GM11168 (cell line): ENCODE results near the gene CHST8.
"Not testable (repeated sequence)": the region's sequence is repeated elsewhere in the genome, so short reads cannot be mapped to it uniquely, and the experiment has no call there.

Source experiments
- in situ Hi-C: fragments of 300-500 bp; cut with MboI; formaldehyde crosslinking; loops from one replicate; pipeline ENCODE4 v1.12.0; 2022; ENCODE audit warnings: low sequenced_read_pairs; ENCODE audit not compliant: unreplicated experiment

Gene CHST8

DNA sequence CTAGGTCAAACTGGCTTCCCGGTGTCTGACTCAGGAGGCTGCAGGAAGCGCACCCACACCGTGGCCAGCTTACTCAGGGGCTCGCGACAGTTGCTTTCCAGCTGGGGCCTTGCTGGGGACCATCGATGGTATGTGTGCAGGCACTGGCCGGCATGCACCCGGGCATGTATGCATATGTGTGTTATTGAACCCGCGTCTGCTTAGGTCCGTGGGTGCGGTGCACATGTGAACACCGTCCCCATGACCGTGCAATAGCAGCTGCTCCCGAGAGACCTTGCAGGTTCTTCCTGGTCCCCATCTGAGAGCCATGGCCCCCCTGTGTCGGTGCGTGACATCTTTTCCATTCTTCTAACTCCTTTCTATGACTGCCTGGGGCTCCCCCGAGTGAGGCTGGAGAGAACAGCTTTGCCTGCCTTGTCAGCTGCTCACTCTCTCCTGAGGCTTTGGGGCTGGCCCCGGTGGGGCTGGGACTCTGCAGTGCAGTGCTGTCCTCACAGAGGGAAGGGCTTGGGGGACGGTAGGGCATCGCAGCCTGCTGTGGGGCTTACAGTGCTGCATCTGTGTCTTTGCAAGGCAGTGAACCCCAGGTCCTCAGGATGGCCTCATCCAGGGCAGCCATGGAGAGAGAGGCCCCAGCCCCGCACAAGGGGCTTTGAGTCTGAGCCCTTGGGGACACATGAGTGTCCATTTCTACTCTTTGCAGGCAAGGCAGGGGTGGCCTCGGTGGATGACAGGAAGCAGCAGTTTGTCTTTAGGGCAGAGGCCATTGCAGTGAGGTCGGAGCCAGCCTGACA lies 65.1 kb downstream of the CHST8 start:
- in situ Hi-C loops, result no loop called here

DNA sequence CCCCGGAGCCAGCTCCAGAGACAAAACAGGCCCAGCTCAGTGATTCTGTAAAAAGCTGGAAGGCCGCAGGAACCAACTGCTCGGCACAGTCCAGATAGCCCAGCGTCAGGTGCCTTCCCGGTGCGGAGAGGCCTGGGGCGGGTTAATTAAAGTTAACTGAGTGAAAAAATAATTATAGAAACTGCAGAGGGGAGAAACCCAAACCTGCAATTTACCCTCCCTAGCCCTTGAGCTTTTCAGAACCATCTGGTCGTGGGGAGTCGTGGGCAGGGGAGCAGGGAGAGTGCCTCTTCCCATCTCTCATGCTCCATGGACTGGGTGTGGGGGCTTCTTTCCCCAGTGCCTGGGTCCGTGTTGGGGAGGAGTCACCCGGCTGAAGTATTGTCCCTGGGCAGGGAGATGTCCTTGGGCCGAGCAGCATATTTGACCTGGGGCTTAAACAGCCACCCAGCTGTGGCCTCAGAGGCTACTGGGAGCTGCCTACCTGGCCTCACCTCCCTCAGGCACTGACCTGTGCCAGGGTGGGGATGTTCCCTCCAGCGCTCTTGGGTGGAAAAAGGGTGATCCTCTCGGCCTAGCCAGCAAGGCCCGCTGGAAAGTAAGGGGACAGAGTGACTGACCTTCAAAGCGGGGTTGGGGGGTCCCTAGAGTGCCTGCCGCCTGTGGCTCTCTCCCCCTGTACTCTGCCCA lies 65.9 kb downstream of the CHST8 start:
- in situ Hi-C loops, result no loop called here

DNA sequence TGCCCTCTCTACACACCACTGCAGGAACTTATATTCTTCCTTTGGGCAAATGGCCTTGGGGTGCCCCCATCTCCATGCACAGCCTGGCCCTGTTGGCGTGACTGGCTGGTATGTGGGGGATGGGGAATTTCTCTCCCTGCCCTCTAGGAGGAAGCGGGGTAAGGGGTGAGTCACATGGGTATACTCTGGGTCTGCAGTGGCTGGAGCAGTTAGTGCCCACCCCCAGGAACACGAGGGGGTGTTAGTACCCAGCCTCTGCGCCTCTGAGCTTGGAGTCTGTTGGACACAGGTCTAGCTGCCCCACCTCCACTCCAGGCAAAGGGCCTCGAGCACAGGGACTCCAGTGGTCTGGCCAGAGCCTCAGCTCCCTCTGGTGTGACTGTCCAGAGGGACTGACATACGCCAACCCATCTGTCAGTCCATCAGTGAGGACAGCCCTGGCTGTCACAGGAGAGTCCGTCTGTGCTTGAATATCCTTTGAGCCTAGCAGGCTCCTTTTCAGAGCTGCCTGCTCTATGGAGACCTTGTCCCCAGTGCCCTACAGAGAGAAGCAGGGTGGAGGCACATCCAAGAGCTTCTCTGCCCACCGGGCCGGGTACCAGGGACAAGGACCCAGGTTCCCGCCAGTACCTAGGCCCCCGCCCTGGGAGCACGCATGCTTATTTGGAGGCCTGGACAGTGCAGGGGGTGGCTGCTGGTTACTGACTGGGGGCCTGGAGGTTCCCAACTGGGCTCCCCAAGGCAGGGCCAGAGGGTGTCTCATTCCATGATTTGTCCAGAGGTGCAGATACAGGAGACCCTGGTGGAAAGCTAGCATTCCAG lies 66.6 kb downstream of the CHST8 start:
- in situ Hi-C loops, result no loop called here

DNA sequence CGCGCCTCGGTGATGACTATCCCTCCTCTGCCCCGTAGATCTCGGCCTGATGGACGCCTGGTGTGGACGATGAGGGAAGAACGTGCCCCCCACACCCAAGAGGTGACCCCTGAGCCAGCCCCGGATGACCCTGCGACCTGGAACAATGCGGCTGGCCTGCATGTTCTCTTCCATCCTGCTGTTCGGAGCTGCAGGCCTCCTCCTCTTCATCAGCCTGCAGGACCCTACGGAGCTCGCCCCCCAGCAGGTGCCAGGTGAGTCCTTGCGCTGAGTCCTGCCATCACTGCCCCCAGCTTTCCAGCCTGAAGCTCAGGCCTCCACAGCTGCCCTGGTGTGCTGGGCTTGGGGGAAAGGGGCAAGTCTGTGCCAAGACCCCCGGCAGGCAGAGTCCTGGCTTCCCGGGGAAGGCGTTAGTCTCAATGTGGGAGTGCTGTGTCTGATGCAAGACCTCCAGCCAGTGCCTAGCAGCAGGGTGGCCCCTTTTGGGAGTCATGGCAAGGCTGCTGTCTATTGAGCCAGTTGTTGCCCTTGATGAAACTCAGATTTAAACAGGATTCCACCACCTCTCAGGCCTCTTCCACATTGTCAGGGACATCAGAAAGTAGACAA lies 67.5 kb downstream of the CHST8 start:
- in situ Hi-C loops, result no loop called here

DNA sequence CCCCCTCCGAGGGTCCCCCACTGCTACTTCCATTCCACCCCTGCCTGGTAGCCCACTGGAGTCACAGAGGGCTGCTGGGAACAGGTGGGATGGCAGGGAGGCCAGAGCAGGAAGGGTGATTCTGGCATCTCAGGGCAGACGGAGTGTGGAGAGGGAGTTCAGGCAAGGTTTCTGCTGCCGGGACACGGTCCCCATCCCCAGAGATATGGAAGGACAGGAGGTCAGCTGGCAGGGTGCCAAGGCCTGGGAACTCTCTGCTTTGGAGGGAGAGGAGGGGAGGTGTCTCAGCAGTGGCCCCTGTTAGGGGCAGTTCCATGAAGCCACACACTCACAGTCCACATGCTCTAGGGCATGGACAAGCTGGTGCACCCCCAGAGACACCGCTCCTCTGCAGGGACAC lies 68.1 kb downstream of the CHST8 start:
- in situ Hi-C loops, result no loop called here

DNA sequence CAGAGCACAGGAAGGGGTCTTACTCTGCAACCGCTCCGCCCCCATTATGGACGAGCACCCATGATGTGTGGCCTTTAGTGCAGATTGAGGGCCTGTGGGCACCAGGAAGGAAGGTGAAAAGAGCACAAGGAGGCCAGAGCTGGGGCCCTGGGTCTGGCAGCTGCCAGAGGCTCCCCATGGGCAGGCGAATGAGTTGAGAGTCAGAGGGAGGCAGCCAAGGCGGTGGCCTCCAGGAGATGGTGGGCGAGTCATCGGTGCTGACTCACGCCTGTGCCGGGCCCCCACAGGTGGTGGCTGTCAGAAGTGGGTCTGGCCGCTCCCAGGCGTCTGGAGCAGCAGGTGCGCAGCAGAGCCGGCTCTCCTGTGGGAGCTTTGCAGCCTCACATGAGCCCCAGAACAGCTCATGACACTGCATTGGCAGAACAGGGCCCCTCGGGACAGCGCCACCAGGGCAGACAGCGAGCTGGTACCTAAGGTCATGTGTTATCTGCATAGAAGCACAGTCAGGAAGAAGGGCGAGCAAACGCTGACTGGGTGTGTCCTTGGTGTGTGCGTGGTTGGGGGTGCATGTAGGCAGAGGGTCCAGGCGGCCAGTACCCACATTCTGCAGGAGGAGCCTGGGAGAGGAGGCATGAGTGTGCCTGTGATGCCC lies 68.8 kb downstream of the CHST8 start:
- in situ Hi-C loops, result no loop called here

DNA sequence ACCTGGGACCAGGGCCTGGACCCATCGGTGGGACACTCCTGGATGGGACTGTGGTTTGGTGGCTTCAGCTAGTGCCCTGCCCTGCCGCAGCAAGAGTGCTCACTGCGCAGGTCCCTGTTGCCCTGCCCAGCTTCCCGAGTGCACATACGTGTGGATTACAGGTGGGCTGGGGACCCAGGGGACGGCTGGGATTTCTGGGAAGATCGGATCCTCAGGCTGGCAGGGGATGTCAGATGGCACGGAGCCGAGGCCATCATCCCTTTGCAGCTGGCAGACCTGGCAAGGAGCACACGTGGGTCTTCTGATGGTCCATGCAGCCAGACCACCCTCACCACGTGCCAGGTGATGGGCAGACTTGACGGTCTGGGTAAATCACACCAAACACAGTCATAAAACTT lies 69.3 kb downstream of the CHST8 start:
- in situ Hi-C loops, result no loop called here

DNA sequence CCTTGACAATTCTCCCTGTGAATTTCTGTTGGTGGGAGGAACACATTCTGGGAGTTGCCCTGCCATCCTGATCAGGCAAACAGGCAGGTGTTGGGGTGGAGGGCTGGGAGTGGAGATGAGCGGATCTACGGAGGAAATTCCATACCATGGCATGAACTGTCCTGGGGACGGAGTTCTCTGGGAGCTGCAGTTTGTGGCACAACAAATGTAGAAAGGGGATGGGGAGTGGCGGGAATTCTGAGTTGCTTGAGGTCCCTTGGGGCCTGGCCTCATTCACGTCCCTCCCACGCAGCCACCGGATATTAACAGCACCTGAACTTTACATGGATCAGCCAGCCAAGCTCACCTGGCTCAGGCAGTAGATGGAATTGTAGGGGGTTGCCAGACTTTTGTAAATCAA lies 70.0 kb downstream of the CHST8 start:
- in situ Hi-C loops, result no loop called here

DNA sequence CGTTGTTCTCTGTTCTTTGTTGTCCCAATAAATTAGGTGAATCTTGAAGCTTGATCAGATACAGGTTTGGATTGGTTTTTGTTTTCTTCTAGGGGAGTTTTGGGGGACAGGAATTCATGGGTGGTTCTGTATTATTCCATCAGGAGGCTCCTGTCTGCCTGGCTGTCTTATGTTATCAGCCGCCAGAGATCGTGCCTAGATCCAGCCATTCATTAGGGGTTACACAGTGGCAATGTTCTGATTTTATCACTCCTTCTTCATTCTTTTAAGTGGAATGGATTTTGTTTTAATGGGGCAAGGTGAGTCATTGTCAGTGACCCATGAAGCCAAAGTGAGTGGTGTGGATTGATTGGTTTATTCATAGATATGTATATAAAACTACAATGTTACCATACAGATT lies 71.9 kb downstream of the CHST8 start:
- in situ Hi-C loops, result no loop called here

DNA sequence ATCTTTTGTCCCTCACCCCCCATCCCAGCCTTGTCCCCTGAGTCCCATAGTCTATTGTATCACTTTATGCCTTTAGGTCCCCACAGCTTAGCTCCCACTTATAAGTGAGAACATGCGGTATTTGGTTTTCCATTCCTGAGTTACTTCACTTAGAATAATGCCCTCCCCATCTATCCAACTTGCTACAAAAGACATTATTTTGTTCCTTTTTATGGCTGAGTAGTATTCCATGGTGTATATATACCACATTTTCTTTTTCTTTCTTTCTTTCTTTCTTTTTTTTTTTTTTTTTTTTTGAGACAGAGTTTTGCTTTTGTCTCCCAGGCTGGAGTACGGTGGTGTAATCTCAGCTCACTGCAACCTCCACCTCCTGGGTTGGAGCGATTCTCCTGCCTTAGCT lies 73.8 kb downstream of the CHST8 start:
- in situ Hi-C loops, result not testable (repeated sequence)

DNA sequence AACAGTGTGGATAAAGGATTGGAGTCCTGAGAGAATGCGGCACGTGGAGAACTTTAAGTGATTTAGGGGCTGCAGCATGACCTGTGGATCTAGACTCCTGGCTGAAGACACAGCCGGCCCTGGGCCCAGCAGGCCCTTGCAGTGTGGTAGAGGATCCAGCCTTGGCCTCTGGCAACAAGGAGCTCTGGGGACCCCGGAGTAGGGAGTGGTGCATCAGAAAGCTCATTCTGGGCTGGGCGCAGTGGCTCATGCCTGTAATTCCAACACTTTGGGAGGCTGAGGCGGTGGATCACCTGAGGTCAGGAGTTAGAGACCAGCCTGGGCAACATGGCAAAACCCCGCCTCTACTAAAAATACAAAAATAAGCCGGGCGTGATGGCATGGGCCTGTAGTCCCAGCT lies 76.0 kb downstream of the CHST8 start:
- in situ Hi-C loops, result no loop called here

DNA sequence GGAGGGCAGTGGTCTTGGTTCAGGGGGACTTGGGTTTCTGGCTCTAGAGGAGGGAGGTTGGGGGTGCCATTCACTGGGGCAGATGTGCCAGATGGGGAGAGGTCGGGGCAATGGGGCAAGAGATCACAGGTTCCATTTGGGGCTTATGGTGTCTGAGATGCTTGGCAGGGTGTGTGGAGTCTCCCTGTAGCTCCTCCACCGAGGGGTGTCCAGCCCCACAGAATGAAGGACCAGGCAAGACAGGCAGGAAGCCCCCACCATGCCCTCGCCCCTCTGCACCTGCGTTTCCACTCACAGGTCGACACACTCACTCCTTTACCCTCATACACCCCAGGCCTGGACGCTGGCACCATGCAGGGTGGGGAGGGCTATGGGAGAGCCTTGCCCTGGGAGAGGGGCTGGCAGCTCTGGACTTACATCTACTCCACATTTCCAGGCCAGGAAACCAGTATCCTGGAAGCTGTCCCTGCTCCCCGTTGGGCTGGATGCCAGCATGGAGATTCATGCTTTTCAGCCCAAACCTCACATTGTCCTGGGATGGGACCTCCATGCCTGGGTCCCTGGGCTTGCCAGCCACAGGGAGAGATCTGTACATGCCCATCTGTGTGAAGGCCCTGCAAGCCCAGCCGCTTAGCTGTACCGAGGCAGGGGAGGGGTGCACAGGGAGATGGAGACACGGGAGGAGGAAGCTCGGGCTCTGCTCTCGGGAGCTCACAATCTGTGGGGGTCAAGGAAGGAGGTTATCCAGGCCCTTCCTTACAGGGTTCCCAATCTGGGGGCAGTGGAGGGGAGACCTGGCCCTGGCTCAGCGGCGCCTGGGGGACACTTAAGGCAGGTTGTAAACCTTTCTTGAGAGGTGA lies 77.1 kb downstream of the CHST8 start:
- in situ Hi-C loops, result no loop called here

DNA sequence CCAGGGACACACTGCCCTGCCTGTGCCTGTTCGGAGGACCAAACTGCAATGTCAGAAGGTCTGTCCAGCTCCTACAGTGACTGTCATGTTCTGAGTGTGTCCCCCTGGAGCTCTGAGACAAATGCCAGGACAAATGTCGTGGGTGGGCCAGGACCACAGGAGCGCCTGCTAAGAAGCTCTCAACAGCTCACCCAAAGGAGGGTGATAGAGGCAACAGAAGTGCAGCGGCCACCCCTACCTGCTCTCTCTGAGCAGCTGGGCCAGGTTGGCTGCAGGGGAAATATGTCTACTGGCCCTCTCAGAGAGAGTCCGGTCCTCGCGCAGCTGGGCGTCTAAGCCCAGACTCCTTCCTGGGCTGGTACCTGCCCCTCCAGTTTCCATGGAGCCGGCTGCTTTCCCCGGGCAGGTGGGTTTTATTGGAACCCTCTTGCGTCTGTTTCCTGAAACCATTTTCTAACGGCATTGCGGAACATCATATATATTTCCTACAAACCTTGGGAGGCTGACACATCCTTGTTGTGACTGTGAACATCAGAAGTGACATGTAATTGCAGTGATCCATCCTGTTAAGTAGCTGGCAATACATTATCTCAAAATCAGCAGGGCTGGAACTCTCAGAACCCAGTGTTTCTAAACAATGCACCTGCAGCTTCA lies 78.1 kb downstream of the CHST8 start:
- in situ Hi-C loops, result no loop called here

DNA sequence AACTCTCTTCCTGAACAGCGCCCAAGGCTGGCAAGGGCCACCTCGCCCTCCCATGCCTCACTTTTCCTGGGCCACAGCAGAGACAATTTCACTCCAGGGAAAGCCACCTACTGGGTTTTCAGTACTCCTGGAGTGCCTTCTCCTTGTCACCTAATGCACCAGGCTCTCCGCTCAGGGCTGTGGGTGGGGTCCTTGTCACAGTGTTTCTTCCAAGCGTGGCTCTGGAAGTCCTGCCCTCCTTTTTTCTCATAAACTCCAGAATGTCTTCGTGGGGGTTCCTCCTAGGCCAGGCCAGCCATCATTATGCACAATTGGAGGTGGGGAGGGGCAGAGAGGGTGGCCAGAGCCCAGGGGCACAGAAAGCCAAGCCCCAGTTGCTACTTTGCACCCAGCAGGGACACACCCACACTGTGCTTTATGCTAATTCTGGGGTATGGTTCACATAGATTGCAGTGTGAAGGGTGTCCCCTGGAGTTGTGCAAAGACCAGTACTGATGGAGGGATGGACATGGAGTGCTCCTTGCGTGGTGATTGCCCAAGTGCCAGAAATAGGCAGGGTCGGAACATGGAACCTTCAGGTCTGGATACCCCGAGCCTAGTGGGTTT lies 78.8 kb downstream of the CHST8 start:
- in situ Hi-C loops, result no loop called here

DNA sequence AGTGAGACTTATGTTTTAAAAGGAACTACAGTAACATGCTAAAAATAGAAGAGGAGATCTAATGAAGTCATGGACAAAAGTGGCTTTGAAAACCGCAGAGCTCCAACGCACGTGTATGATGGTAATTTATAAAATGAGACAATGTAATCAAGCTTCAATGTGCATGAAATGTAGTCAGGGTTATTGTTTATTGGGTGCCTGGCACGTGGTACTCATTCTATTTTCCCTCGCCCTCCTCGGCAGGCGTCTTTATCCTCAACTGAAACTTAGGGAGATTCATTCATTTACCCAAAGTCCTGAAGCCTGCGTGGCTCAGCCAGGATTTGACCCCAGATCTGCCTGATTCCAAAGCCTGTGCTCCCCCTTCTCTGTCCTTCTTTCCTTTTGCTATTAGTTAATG lies 79.8 kb downstream of the CHST8 start:
- in situ Hi-C loops, result no loop called here

DNA sequence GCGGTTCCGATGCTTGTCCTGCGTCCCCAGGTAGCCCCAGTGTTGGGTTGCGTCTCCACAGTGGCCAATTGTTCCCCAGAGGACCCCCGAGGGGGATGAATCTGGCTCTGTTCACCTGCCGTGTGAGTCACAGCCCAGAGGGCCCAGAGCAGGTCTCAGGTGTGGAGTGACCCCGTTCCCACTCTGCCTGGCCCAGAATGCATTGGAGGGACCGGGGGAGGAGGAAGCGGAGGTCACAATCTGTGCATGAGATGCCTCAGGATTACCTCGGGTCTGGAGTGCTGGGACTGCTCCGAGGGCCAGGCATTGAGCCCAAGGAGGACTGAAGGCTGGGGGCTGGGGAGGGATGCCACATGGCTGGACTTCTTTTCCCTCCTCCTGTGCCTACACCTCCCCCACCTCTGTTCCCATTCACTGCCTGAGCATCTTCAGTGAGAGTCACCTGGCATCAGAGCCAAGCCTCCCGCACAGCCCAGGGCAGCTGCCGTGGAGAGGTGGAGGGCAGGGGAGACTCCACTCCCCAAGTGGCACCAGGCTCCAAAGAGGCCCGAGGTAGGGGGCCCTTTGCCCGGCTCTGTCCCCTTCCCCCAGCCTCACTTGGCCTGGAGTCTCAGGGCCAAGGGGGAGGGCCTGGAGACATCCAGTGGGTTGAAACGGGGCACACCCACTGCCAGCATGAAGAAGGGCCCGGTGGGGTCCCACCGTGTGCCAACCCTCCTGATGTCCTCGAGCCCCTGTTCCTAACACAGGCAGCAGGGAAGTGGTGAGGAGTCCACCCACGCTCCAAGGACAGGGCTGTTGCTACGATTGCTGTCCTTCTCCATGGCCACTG lies 81.1 kb downstream of the CHST8 start:
- in situ Hi-C loops, result no loop called here

DNA sequence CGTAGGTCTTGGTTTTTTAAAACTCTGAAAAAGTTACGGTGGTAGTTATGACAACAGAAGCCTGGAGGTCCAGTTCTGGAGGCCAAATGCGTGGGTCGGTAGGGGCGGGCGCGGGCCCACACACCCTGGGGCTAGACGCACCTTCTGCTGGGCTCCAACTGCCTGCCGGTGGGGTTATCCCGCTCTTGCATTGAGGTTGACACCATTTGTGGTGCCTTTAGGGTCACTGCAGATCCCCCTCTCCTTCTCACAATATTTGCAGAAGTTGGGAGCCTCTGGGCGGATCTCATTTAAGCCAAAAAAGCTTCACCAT lies 81.6 kb downstream of the CHST8 start:
- in situ Hi-C loops, result no loop called here

DNA sequence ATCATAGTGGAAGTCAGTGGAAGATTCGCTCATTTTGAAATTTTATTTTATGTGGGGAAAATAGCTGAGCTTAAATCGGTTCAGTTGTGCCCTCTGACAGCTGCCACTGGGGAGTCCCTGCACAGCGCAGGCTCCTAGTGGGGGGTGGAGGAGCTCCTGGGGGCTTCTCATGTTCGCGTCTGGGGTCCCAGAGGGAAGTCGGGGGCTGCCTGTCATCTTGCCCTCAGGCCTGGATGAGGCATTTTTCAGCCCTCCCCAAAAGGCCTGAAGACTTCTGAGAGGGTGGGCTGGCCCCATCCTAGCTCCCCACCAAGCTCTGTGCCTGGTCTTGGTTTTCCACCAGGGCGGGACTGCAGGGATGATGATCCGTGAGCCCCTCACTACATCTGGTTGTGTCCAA lies 82.1 kb downstream of the CHST8 start:
- in situ Hi-C loops, result no loop called here
